IMR-90 (cell line): ENCODE results near the gene RND3. TPM values are rescaled to one million over a fixed set of nuclear protein-coding genes. Genes with fewer than 3 reads are reported as not detected.

Experiments
- ATAC-seq: fragments of 200-7000 bp; cut with Tn5 transposase; 2 replicates; pipeline ENCODE4 v1.9.1; 2020; ENCODE audit warnings: low read depth, mild to moderate bottlenecking, moderate library complexity
- BruUV-seq: library from RNA; stranded (reverse); fragments of 400-500 nt; replicated peaks from 2 replicates; lab custom pipeline; 2021; lab: Mats Ljungman, UMichigan
- CTCF ChIA-PET: fragments of 300-600 bp; formaldehyde crosslinking; extraction: SDS; loops from one replicate; lab custom pipeline; 2021; ENCODE audit warnings: antibody characterized with exemption; lab: Yijun Ruan, JAX
- POLR2A ChIA-PET: fragments of 300-600 bp; sonication (Branson Sonifier 250); formaldehyde crosslinking; loops from one replicate; lab custom pipeline; 2022; ENCODE audit warnings: antibody characterized with exemption; ENCODE audit not compliant: unreplicated experiment; lab: Charles Lee
- DNase-seq: peaks from one replicate; pipeline ENCODE4 v3.0.0; 2013
- H2AFZ ChIP-seq: replicated peaks from 2 replicates; pipeline ENCODE3; 2013; ENCODE audit warnings: low read length, mild to moderate bottlenecking; ENCODE audit not compliant: poor library complexity
- H2AK5ac ChIP-seq: 2 replicates; pipeline ENCODE4 v1.6.1; 2013; ENCODE audit warnings: low read depth, low read length, inconsistent platforms
- H2AK9ac ChIP-seq: replicated peaks from 2 replicates; pipeline ENCODE3; 2013; ENCODE audit warnings: mild to moderate bottlenecking, low read depth, low read length, moderate library complexity; ENCODE audit not compliant: poor library complexity
- H2BK120ac ChIP-seq: 2 replicates; pipeline ENCODE4 v1.6.1; 2013; ENCODE audit warnings: low read depth, low read length, inconsistent platforms
- H2BK15ac ChIP-seq: 3 replicates; pipeline ENCODE4 v1.6.1; 2013; ENCODE audit warnings: low read depth, low read length, inconsistent platforms
- H2BK20ac ChIP-seq: 2 replicates; pipeline ENCODE4 v1.6.1; 2013; ENCODE audit warnings: low read depth, mild to moderate bottlenecking, inconsistent platforms, low read length, moderate library complexity
- H2BK5ac ChIP-seq: 2 replicates; pipeline ENCODE4 v1.6.1; 2013; ENCODE audit warnings: mild to moderate bottlenecking, low read depth, low read length, inconsistent platforms; ENCODE audit not compliant: poor library complexity, severe bottlenecking
- H3K14ac ChIP-seq: replicated peaks from 2 replicates; pipeline ENCODE4 v1.6.1; 2013; ENCODE audit warnings: low read depth, low read length, inconsistent platforms
- H3K18ac ChIP-seq: 2 replicates; pipeline ENCODE4 v1.6.1; 2013; ENCODE audit warnings: low read depth, low read length, control low read depth
- H3K23ac ChIP-seq: 2 replicates; pipeline ENCODE4 v1.6.1; 2013; ENCODE audit warnings: low read depth, low read length, inconsistent platforms
- H3K27ac ChIP-seq: 2 replicates; pipeline ENCODE4 v1.5.1; 2013; ENCODE audit warnings: mild to moderate bottlenecking, control low read depth, low read length; ENCODE audit not compliant: insufficient read depth
- H3K27me3 ChIP-seq: 2 replicates; pipeline ENCODE4 v1.6.1; 2013; ENCODE audit warnings: low read length; ENCODE audit not compliant: control insufficient read depth, insufficient read depth
- H3K36me3 ChIP-seq: 2 replicates; pipeline ENCODE4 v1.6.1; 2013; ENCODE audit warnings: low read length, mixed read lengths; ENCODE audit not compliant: control insufficient read depth, insufficient read depth
- H3K4ac ChIP-seq: 2 replicates; pipeline ENCODE4 v1.6.1; 2013; ENCODE audit warnings: low read depth, low read length, inconsistent platforms
- H3K4me1 ChIP-seq: 2 replicates; pipeline ENCODE4 v1.6.1; 2013; ENCODE audit warnings: low read length, mixed read lengths; ENCODE audit not compliant: control insufficient read depth, insufficient read depth
- H3K4me2 ChIP-seq: 2 replicates; pipeline ENCODE4 v1.6.1; 2013; ENCODE audit warnings: low read depth, mild to moderate bottlenecking, control low read depth, low read length, moderate library complexity
- H3K4me3 ChIP-seq: 2 replicates; pipeline ENCODE4 v1.5.1; 2013; ENCODE audit warnings: low read depth, mild to moderate bottlenecking, control low read depth, low read length, moderate library complexity; ENCODE audit not compliant: insufficient read depth
- H3K56ac ChIP-seq: 2 replicates; pipeline ENCODE4 v1.6.1; 2013; ENCODE audit warnings: low read length, inconsistent platforms; ENCODE audit not compliant: insufficient read depth; ENCODE audit errors: extremely low read depth
- H3K79me1 ChIP-seq, 2 experiments: 2 replicates each; pipeline ENCODE4 v1.6.1; 2013; ENCODE audit warnings: low read length in 2 of 2, inconsistent platforms in 1 of 2, low read depth in 1 of 2
- H3K9ac ChIP-seq: 2 replicates; pipeline ENCODE4 v1.6.1; 2013; ENCODE audit warnings: low read depth, low read length, control low read depth
- H3K9me1 ChIP-seq: 2 replicates; pipeline ENCODE4 v1.6.1; 2013; ENCODE audit warnings: low read length, inconsistent platforms; ENCODE audit not compliant: insufficient read depth
- H3K9me3 ChIP-seq: 2 replicates; pipeline ENCODE4 v1.6.1; 2013; ENCODE audit warnings: low read length; ENCODE audit not compliant: control insufficient read depth, insufficient read depth
- H4K20me1 ChIP-seq: 2 replicates; pipeline ENCODE4 v1.6.1; 2013; ENCODE audit warnings: low read length, inconsistent platforms; ENCODE audit not compliant: insufficient read depth
- H4K5ac ChIP-seq: 2 replicates; pipeline ENCODE4 v1.6.1; 2013; ENCODE audit warnings: mild to moderate bottlenecking, low read depth, low read length, control low read depth
- H4K8ac ChIP-seq, 2 experiments: 2 replicates each; pipeline ENCODE4 v1.6.1; 2013; ENCODE audit warnings: low read depth in 2 of 2, low read length in 2 of 2, control low read depth in 1 of 2, inconsistent platforms in 1 of 2
- H4K91ac ChIP-seq: 2 replicates; pipeline ENCODE4 v1.6.1; 2013; ENCODE audit warnings: low read depth, low read length, inconsistent platforms; ENCODE audit not compliant: insufficient read depth
- BHLHE40 ChIP-seq: fragments of 150-350 bp; IDR thresholded peaks from 2 replicates; pipeline ENCODE4 v1.6.1; 2016; ENCODE audit warnings: mild to moderate bottlenecking, low read depth, low read length
- CEBPB ChIP-seq: IDR thresholded peaks from 2 replicates; pipeline ENCODE4 v1.6.1; 2012; ENCODE audit warnings: low read depth, low read length, improper control_type of control experiment
- CHD1 ChIP-seq: IDR thresholded peaks from 2 replicates; pipeline ENCODE4 v1.6.1; 2012; ENCODE audit warnings: low read depth, low read length, improper control_type of control experiment
- FOS ChIP-seq: fragments of 150-350 bp; IDR thresholded peaks from 2 replicates; pipeline ENCODE4 v1.6.1; 2016; ENCODE audit warnings: low read depth, low read length
- MAFK ChIP-seq: IDR thresholded peaks from 2 replicates; pipeline ENCODE4 v1.6.1; 2012; ENCODE audit warnings: low read depth, low read length, improper control_type of control experiment
- MAZ ChIP-seq: IDR thresholded peaks from 2 replicates; pipeline ENCODE4 v1.6.1; 2012; ENCODE audit warnings: low read depth, mild to moderate bottlenecking, low read length, improper control_type of control experiment, moderate library complexity, borderline replicate concordance
- MXI1 ChIP-seq: IDR thresholded peaks from 2 replicates; pipeline ENCODE4 v1.6.1; 2012; ENCODE audit warnings: low read depth, mild to moderate bottlenecking, low read length, moderate library complexity, borderline replicate concordance
- NFE2L2 ChIP-seq: fragments of 150-350 bp; IDR thresholded peaks from 2 replicates; pipeline ENCODE4 v1.6.1; 2016; ENCODE audit warnings: low read depth, mild to moderate bottlenecking, low read length
- POLR2A ChIP-seq: IDR thresholded peaks from 2 replicates; pipeline ENCODE4 v1.6.1; 2012; ENCODE audit warnings: mild to moderate bottlenecking, low read depth, low read length
- RAD21 ChIP-seq: IDR thresholded peaks from 2 replicates; pipeline ENCODE4 v1.6.1; 2012; ENCODE audit warnings: low read length, improper control_type of control experiment
- RCOR1 ChIP-seq: IDR thresholded peaks from 2 replicates; pipeline ENCODE4 v1.6.1; 2012; ENCODE audit warnings: mild to moderate bottlenecking, low read length, improper control_type of control experiment; ENCODE audit not compliant: insufficient replicate concordance
- RFX5 ChIP-seq: IDR thresholded peaks from 2 replicates; pipeline ENCODE4 v1.8.0; 2012; ENCODE audit warnings: low read depth, mild to moderate bottlenecking, low read length, moderate library complexity
- SMC3 ChIP-seq: fragments of 150-350 bp; IDR thresholded peaks from 2 replicates; pipeline ENCODE4 v1.6.1; 2016; ENCODE audit warnings: low read depth, mild to moderate bottlenecking, antibody characterized with exemption, low read length, moderate library complexity
- WGBS, 2 experiments: methylation state at CpG; one replicate each; pipeline versions ENCODE4 v1.1.5 to v1.1.7; 2013; ENCODE audit warnings: missing lambda C conversion rate in 2 of 2; ENCODE audit not compliant: insufficient read length in 1 of 2; ENCODE audit errors: extremely low coverage in 2 of 2; 5-methylcytosine and 5-hydroxymethylcytosine counted together
- dilution Hi-C: fragments of 300-500 bp; cut with HindIII; formaldehyde crosslinking; loops from one replicate; pipeline ENCODE4 v1.14.3; 2018; ENCODE audit warnings: low sequenced_read_pairs; ENCODE audit not compliant: unreplicated experiment
- in situ Hi-C: fragments of 300-500 bp; cut with MboI; formaldehyde crosslinking; loops from 3 replicates; pipeline ENCODE4 v1.14.3; 2019; ENCODE audit warnings: low sequenced_read_pairs, inconsistent platforms, mixed read lengths
- intact Hi-C: fragments of 100-400 bp; cut with micrococcal nuclease; formaldehyde crosslinking; loops from 2 replicates; pipeline ENCODE4 v1.10.0; 2022
- polyA plus RNA-seq, 3 experiments: library from polyadenylated mRNA; depleted of rRNA; stranded (reverse); fragments of >200 nt; gene quantifications; 2 replicates each; pipeline ENCODE4 v1.2.3, GENCODE V29; 2012; ENCODE audit warnings: low replicate concordance in 1 of 3
- total RNA-seq: library from RNA; depleted of rRNA; stranded (reverse); fragments of >200 nt; gene quantifications from 2 replicates; pipeline ENCODE4 v1.2.3, GENCODE V29; 2012
- TF ChIP-seq, protein P1 (sequence below): fragments of 150-350 bp; IDR thresholded peaks from 2 replicates; pipeline ENCODE4 v1.6.1; 2016; ENCODE audit warnings: low read depth, mild to moderate bottlenecking, low read length, moderate library complexity, borderline replicate concordance
- TF ChIP-seq, protein P2 (sequence below): conservative IDR thresholded peaks from 2 replicates; pipeline ENCODE4 v1.5.1; 2012; ENCODE audit warnings: mild to moderate bottlenecking, low read depth, low read length, improper control_type of control experiment
- TF ChIP-seq, protein P3 (sequence below): fragments of 150-350 bp; IDR thresholded peaks from 2 replicates; pipeline ENCODE4 v1.6.1; 2017; ENCODE audit warnings: mild to moderate bottlenecking, antibody characterized with exemption, low read length, low read depth

RND3 gene
- total and polyA plus RNA-seq, 2 of the 4 experiments (the other 2 are of a cell fraction): 111 to 449 TPM

DNA sequence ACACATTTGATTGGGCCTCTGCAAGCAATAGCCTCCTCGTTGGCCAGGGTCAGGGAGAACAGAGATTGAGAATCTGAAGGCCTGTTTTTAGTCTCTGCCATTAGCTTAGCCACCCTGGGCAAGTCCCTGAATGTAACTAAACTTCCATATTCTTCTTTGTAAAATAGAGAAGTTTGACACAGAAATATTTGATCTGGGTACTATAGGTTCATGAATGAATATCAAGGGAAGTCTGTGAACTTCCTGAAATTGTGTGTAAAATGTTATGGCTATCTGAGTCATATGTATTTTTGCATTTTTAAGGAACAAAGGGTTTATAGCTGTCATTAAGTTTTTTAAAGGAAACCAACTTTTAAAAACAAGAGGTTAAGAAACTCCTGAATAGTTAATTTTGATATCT, 23.2 kb downstream of the RND3 start:
- H4K8ac ChIP-seq: no peak overlapping the region
- no peak overlapping the region for H3K27ac ChIP-seq

More for the DNA sequence above, 23.2 kb downstream of the RND3 start:
- WGBS, 2 experiments: no CpG with 5 or more reads among the region's 1 CpG
- Histone ChIP-seq H3K18ac (no peak overlapping the region), H3K4me2 (no peak overlapping the region), H4K91ac (no peak overlapping the region), H2BK120ac (no peak overlapping the region), H3K14ac (no peak overlapping the region), H2AFZ (no peak overlapping the region), H3K4me1 (peaks cover 2% of the 10 kb centered on the region), H2BK15ac (no peak overlapping the region), H4K5ac (no peak overlapping the region), H2AK9ac (no peak overlapping the region), H2BK5ac (no peak overlapping the region), H3K56ac (no peak overlapping the region), H3K9me1 (peaks cover 7% of the 10 kb centered on the region), H3K23ac (no peak overlapping the region), H3K79me1 (peaks cover 0 to 14% of the 10 kb centered on the region in 2 experiments; a peak in 2 of 4 replicates), H2BK20ac (no peak overlapping the region), H3K9me3 (no peaks in the 10 kb centered on the region), H3K4ac (no peak overlapping the region), H3K27me3 (no peaks in the 10 kb centered on the region), H3K4me3 (no peak overlapping the region), H3K36me3 (peaks cover 14% of the 10 kb centered on the region), H4K20me1 (peaks cover 32% of the 10 kb centered on the region), H3K9ac (no peak overlapping the region), H2AK5ac (no peak overlapping the region)
- in situ Hi-C loops (loop anchor here (25.0 kb wide), 2 partner anchors 327 to 727 kb away; no protein-coding TSS in a partner anchor), dilution Hi-C loops (no loop called here), intact Hi-C loops (loop anchor here (10.0 kb wide), 3 partner anchors 329 to 539 kb away; no protein-coding TSS in a partner anchor)
- no peak for DNase-seq
- TF ChIP-seq, protein P1, sequence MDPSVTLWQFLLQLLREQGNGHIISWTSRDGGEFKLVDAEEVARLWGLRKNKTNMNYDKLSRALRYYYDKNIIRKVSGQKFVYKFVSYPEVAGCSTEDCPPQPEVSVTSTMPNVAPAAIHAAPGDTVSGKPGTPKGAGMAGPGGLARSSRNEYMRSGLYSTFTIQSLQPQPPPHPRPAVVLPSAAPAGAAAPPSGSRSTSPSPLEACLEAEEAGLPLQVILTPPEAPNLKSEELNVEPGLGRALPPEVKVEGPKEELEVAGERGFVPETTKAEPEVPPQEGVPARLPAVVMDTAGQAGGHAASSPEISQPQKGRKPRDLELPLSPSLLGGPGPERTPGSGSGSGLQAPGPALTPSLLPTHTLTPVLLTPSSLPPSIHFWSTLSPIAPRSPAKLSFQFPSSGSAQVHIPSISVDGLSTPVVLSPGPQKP: no peak
- TF ChIP-seq NFE2L2: no peak
- TF ChIP-seq, protein P2, sequence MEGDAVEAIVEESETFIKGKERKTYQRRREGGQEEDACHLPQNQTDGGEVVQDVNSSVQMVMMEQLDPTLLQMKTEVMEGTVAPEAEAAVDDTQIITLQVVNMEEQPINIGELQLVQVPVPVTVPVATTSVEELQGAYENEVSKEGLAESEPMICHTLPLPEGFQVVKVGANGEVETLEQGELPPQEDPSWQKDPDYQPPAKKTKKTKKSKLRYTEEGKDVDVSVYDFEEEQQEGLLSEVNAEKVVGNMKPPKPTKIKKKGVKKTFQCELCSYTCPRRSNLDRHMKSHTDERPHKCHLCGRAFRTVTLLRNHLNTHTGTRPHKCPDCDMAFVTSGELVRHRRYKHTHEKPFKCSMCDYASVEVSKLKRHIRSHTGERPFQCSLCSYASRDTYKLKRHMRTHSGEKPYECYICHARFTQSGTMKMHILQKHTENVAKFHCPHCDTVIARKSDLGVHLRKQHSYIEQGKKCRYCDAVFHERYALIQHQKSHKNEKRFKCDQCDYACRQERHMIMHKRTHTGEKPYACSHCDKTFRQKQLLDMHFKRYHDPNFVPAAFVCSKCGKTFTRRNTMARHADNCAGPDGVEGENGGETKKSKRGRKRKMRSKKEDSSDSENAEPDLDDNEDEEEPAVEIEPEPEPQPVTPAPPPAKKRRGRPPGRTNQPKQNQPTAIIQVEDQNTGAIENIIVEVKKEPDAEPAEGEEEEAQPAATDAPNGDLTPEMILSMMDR: no peak
- TF ChIP-seq POLR2A: no peak
- no peak for TF ChIP-seq MAFK
- TF ChIP-seq CEBPB: no peak
- no peak for TF ChIP-seq RCOR1
- TF ChIP-seq, protein P3, sequence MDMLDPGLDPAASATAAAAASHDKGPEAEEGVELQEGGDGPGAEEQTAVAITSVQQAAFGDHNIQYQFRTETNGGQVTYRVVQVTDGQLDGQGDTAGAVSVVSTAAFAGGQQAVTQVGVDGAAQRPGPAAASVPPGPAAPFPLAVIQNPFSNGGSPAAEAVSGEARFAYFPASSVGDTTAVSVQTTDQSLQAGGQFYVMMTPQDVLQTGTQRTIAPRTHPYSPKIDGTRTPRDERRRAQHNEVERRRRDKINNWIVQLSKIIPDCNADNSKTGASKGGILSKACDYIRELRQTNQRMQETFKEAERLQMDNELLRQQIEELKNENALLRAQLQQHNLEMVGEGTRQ: no peak
- TF ChIP-seq CHD1: no peak
- TF ChIP-seq BHLHE40: no peak
- no peak for TF ChIP-seq RFX5
- TF ChIP-seq RAD21: no peak
- TF ChIP-seq MAZ: no peak
- no peak for TF ChIP-seq MXI1
- no peak for TF ChIP-seq FOS
- TF ChIP-seq SMC3: no peak
- ATAC-seq: no peak
- no TSS peak for BruUV-seq
- ChIA-PET CTCF (no interaction called here), POLR2A (interaction anchor here (0.7 kb wide), 1 partner anchor 155 kb away, joined by 3 read pairs; no protein-coding TSS in a partner anchor)
